HG02840 (cell line): ENCODE measurements around the gene MARK1.

Experiments
- ATAC-seq: cut with Tn5 transposase; IDR thresholded peaks from one replicate; pipeline ENCODE4 v1.9.1; 2021; ENCODE audit warnings: mild to moderate bottlenecking, moderate library complexity, moderate number of reproducible peaks; ENCODE audit not compliant: unreplicated experiment, low FRiP score

MARK1 gene

DNA sequence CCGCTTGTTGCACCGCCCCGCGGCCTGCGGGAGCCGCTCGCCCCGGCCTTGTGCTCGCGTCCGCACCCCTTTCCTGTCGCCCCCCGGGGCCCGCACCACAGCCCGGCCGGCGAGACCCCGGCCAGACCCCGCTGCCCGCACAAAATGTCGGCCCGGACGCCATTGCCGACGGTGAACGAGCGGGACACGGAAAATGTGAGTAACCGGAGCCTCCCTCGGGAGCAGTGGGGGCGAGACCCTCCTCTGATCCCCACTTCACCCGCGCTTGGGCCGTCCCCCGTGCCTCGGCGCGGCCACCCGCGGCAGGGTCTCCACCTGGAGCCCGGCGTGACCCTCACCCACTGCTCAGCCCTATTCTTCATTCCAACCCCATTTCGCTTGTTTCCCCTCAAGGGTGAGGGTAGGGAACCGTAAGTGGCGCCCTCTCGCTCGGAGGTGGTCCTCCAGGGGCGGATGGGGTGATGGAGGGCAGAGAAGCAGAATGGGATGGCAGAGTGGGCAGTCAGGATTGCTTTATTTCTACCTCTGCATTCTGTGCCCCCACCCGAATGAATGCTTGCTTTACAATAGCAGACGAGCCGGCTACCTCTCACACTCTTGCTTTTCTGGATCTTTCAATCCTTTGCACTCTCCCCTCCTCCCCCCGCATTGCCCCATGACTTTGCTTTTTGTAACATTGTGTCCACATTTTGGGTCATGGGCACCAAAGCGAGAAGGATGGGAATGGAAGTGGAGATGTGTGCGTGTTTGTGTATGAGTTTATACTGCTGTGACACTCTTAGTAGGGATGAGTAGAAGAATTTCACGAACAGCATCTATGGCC lies 954 bp downstream of the MARK1 start:
- ATAC-seq, result no peak

DNA sequence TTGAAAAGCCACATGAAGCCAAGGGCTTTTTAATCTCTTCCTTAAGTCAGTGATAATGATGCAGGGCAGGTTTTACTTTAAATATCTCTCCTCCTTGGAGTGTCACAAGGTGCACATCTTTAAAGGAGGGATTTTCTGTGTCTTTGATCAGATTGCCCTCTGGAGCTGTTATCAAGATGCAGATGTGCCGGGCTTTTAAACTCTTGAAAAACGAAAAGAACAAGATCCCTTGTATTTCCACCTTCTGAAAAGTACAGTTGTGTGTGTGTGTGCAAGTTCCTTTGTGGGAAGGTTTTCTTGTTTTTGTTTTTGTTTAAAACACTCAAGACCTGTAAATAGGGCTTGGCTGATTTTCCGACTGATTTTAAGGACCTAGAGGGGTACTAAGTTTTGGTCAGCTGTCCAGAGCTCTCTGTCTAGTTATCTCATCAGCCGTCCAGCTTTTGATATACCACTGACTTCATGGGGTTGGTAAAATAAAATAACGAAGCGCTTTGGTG lies 1.6 kb downstream of the MARK1 start:
- no peak for ATAC-seq

- ATAC-seq, result no peak
Observed at GRCh38 chr1:220533504-220534109, 5.7 kb downstream of the MARK1 start.

GRCh38 chr1:220544901-220545303 lies 17.0 kb downstream of the MARK1 start:
- no peak for ATAC-seq

DNA sequence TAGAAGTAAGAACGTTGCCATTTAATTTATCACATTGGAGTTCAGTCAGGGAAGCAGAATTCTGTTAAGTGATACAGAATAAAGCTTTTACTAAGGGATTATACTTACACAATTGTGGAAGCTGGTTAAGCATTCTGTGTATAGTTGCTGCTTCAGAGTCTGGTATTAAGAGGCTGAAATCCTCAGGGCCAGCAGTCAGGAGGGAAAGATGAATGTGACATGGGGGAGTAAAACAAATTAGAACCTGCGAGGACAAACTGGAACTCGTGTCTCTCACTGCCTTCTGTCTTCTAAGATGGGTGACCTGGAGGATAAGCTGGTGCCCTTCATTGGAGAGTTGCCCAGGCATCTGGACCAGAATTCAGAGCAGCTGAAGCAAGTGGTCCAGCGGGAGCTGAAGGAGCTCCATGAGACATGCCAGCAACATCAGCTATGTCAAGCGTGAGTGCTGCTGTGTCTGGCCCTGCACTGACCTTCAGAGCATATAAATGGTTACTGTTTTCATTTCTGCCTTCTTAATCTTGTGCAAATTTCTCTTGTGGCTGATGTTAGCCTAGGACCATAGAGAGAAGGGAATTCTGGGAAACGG lies 23.0 kb downstream of the MARK1 start:
- ATAC-seq, result no peak

- ATAC-seq, result no peak
Observed at GRCh38 chr1:220551718-220552117, 23.8 kb downstream of the MARK1 start.

- no peak for ATAC-seq
Observed at GRCh38 chr1:220552672-220553260, 24.8 kb downstream of the MARK1 start.

DNA sequence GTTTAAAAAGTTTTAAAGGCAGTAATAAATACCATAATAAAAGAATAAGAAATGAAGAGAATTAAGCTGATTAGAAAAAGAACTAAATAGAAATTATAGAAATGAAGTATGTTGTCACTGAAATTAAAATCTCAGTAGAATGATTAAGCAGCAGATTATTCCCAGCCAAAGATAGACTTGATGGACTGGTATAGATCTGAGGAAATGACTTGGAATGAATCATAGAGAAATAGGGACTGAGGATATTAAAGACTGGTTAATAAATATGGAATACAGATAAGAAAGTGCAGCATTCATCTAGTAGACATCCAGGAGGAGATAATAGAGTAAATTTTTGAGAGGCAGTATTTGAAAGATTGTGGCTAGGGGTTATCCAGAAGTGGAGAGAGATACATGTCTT lies 28.7 kb downstream of the MARK1 start:
- ATAC-seq, result no peak

- ATAC-seq, result no peak
Observed at GRCh38 chr1:220563564-220563963, 35.6 kb downstream of the MARK1 start.

DNA sequence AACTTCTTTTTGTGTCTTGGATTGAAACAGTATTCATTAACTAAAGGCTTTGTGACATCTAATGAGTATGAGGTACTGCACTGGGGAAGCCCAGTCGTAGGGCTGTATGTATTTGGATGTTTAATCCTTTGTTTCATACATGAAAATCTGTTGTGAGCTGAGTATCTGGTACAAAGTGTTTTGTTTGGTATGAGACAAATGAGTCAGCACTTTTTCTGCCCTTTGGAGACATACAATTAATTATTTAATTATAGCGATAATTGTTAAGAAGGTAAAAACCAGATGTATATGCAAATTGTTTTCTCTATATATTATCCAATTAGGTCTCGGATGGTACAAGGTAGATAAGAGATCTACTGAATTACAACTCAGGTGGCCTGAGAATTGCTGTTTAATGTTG lies 36.3 kb downstream of the MARK1 start:
- no peak for ATAC-seq

GRCh38 chr1:220565670-220566069 lies 37.7 kb downstream of the MARK1 start:
- no peak for ATAC-seq

DNA sequence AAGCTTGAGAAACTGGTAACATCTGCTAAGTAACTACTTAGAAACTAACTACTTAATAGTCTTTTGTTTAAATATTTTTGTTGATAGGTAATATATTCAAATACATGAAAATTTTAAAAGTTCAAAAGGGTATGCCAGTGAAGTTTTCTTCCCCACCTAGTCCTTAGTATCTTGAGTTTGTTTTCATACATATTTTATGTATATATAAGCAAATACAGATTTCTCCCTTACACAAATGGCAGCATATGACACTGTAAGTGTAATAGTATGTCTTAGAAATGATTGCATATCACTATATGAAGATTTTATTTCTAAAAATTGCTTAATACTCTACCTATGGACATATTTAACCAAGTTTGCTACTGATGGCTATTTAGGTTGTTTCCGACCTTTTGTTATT lies 38.9 kb downstream of the MARK1 start:
- ATAC-seq, result no peak

- no peak for ATAC-seq
Observed at GRCh38 chr1:220572416-220572815, 44.5 kb downstream of the MARK1 start.

GRCh38 chr1:220573836-220574235 lies 45.9 kb downstream of the MARK1 start:
- no peak for ATAC-seq

- no peak for ATAC-seq
Observed at GRCh38 chr1:220575718-220576497, 48.0 kb downstream of the MARK1 start.

GRCh38 chr1:220577926-220578325 lies 50.0 kb downstream of the MARK1 start:
- no peak for ATAC-seq

GRCh38 chr1:220579317-220579716 lies 51.4 kb downstream of the MARK1 start:
- ATAC-seq, result no peak

GRCh38 chr1:220592714-220593113 lies 64.8 kb downstream of the MARK1 start:
- ATAC-seq, result no peak

DNA sequence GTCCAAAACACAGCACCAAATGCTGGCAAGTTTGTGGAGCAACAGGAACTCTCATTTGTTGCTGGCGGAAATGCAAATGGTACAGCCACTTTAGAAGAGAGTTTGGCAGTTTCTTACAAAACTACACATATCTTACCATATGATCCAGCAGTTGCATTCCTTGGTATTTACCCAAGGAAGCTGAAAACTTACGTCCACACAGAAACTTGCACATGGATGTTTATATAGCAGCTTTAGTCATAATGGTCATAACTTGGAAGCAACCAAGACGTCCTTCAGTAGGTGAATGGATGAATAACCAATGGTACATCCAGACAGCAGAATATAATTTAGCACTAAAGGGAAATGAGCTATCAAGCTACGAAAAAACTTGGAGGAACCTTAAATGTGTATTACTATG lies 66.4 kb downstream of the MARK1 start:
- ATAC-seq, result no peak

DNA sequence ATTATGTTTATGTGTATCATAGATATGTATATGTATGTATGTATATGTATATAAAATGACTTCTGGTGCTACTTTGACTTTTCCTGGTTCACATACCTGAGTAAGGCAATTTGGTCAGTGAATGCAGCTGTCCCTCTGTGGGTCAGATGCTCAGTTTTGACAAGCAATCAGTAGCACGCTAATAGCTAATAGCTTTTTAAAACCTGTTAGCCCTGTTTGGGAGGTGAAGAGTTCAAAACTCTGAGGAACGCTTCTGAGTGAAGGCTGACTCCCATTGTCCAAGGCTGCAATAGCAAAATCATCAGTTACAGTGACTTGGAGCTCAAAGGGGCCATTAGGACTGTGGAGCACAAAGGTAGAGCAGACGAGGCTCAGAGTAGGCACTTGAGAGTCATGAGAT lies 67.2 kb downstream of the MARK1 start:
- ATAC-seq, result no peak
